NCI-H2029 (cell line): ENCODE results near the gene IPO5.

Experiments
- DNase-seq: peaks from one replicate; lab custom pipeline; 2025; lab: John Stamatoyannopoulos, UW

Gene IPO5

DNA sequence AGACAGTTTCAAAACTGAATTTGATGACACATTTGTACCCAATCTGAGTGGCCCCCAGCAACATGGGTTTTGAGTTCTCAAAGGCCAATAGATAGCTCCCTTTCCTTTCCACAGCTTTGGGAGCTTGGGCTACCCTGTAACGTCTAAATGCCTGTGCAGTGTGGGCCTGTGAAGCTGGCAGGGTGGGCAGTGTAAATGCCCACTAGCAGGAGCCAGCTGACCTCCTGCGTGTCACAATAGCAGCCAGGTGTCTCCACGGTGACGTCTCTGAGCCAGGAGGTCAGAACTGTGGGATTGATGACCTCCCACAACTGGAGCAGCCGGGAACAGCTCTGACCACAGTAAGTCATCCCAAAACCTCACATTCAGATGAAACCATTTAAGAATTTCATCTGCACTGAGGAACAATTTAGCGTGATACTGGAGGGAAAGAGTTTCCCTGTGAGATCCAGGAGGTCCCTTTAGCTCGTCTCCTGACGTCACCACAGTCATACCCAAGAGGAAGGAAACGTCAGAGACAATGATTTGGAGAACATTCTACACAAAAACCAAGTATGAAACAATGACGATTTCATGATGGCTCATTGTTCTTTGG lies at the start of gene IPO5:
Gene IPO5, plus strand, starts transcription at position 300 of the 595 bp plus-strand sequence. CDS start 23,022 bp downstream, outside the sequence.
- DNase-seq: no peak

DNA sequence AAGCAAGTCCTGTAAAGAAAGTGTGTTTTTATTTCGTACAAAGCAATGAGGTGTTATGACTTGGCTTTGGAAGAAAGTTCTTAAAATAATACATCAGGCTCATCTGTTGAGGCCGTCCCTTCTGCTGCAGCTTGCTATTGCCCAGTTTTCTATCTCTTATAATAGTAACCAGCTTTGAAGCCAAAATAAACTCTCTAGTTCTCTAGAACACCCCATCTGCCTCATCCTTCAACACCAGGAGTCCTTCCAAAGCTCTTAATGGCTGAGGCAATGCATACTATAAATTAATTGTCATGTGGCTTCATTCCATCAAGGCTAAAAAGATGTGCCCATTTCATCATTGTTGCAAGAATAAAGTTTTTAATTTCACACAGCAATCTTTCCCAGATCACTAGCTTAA lies 49.4 kb upstream of the IPO5 start:
- DNase-seq: no peak

GRCh38 chr13:97905517-97905916 lies 48.0 kb upstream of the IPO5 start:
- DNase-seq: no peak

DNA sequence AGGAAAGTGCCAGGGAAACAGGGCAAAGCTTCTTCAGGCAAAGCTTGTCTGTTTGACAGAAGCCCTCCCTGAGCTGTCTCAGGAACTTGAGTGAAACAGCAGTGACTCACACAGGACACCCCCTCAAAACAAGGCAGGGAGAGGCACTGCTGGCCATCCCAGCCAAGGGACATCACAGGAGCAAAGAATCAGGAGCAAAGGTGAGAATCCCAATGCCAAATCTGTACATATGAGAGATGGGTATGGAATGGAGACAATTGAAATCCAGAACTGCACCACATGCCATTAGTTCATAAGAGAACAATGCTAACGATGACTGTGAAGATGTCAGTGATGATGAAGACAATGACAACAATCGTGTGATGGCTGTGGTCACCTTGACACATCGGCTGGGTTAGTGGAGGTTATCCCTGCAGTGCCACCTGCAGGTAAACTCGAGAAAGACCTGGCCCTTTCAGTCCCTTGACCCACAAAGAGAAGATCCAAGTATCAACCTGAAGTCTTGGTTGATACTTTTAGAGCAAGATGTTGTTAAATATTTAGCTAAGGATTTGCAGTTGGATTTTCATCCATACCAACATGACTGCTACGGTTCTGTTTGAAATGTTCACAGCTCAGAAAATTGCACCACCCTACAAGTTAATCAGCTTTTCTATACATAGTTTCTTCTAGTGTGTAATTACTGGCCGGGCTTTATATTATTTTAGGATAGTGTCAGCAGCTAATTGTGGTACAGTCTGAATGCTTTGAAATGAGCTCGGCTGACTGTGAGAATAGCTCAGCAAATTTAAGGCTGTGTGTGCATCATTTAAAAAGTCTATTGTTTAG lies 42.0 kb upstream of the IPO5 start:
- no peak for DNase-seq

- no peak for DNase-seq
These were observed 41.3 kb upstream of the IPO5 start for GRCh38 chr13:97912139-97912535.

DNA sequence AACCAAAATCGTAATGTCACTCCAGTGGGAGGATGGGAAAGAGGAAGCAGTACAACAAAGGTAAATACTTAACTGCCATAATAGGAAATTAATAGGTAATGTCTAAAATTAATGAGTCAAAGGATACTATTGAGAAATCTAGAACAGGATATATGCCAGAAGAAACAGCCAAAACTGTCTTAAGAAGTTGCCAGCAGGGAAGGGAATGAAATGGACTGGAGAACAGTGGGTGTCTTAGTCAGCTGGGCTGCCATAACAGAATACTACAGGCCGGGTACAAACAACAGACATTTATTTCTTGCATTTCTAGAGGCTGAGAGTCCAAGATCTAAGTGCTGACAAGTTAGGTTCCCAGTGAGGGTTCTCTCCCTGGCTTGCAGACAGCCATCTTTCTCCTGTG lies 40.3 kb upstream of the IPO5 start:
- DNase-seq: no peak

GRCh38 chr13:97914540-97914939 lies 38.9 kb upstream of the IPO5 start:
- no peak for DNase-seq

GRCh38 chr13:97921176-97921816 lies 32.2 kb upstream of the IPO5 start:
- no peak for DNase-seq

GRCh38 chr13:97928301-97928700 lies 25.2 kb upstream of the IPO5 start:
- no peak for DNase-seq

DNA sequence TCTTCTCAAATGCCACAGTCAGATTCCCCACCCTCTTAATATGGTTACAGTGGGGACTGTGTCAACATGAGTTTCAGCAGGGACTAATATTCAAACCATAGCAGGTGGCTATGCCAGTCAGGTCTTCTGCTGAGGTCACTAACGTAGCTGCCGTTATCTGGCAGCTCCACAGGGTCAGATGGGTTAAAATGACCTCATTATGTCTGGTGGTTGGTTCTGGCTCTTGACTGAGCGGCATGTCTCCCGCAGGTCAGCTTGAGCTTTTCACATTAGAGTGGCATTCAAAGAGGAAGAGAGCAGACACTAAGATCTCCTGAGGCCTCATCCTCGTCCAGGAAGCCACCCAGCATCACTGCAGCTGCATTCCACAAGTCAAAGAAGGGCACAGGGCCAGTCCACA lies 21.4 kb upstream of the IPO5 start:
- no peak for DNase-seq

DNA sequence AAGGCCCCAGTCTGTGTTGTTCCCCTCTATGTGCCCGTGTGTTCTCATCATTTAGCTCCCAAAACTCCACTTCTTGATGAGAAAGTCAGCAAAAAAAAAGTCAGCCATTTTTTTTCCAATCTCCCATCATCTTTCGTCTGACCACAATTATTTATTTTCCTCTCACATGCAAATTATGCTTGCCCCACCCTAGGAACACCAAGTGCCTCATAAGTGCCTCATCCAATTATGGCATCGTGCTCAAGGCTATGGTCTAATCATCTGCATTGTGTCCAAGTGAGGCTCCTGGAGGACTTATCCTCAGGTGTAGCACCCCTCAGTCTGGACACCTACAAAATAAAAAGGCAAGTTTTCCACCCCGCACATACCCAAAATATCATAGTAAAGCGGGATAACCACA lies 20.8 kb upstream of the IPO5 start:
- DNase-seq: no peak

DNA sequence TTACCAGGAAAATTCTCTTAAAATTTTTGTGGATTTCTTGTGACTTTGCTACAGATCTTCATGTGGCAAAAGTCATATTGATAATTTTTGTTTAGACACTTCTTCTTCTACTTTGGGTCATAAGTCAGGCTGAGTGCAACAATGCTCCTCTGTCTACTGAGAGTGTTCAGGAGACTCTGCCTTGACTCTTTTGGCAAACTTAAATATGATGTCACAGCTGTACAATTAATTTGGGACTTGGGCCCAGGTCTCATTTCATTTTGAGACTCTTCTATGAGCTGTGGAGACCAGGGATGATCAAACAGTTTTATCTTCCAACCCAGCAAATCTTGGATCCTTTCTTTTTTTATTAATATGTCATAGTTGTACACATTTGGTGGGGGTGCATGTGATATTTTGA lies 19.7 kb upstream of the IPO5 start:
- DNase-seq: no peak

DNA sequence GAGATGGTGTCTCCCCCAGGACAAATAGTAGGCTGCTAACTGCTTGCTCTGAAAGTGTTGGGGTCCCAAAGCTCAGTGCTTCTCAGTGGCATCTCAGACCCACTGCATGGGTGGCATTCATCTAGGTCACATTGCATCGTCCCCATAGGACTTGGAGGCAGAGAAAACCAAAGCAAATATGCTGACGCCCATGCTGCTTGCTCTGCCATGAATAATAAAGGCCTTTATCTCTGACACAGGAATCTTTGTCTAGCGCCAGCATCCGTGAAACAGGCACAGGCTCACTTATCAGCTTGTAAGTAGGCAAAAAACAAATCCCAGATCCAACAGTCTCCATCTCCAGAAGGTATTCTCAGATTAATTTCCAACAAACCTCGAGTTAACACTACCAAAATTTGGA lies 18.9 kb upstream of the IPO5 start:
- DNase-seq: no peak

GRCh38 chr13:97935071-97935470 lies 18.4 kb upstream of the IPO5 start:
- DNase-seq: no peak

- no peak for DNase-seq
These were observed 17.4 kb upstream of the IPO5 start for GRCh38 chr13:97936036-97936435.

- DNase-seq: no peak
These were observed 14.6 kb upstream of the IPO5 start for GRCh38 chr13:97938706-97939475.

DNA sequence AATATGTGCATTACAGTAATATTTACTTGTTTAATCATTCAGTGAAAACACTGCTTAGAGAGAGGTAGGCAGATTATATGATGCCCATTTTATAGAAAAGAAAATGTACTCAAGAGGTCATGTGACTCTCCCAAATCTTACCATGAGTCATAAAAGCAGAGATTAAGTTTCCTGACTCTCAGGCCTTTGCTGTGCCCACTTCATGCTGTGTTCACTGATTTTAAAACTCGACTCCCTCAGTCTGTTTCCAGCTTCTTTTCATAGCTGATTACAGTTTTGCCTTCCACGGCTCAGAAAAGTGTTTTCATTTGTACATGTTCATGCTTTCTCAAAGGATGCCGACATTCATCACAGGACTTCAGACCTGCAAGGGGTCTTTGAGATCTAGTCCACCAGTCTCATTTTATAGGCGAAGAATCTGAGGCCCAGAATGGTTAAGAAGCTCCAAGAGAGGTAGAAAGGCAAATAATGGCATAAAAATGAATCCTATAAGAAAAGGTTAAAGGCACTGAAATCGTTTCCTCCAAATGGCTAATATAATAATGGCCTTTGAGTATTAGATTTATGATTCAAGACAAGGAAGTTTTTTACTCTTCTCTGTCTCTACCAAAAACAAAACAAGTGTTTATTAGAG lies 9.0 kb upstream of the IPO5 start:
- no peak for DNase-seq

GRCh38 chr13:97945342-97945741 lies 8.1 kb upstream of the IPO5 start:
- no peak for DNase-seq

GRCh38 chr13:97945792-97946419 lies 7.6 kb upstream of the IPO5 start:
- DNase-seq: no peak

GRCh38 chr13:97946951-97947588 lies 6.4 kb upstream of the IPO5 start:
- DNase-seq: no peak

- DNase-seq: no peak
These were observed 5.4 kb upstream of the IPO5 start for GRCh38 chr13:97948041-97948440.
